ENCODE measurements around the gene SLC4A1AP.

SLC4A1AP gene

GRCh38 chr2:27723372-27724144, 59.9 kb downstream of the SLC4A1AP start:
- H3K9me3 ChIP-seq (ENCODE audit: insufficient read depth, low read depth, low read length): no peaks in the 10 kb centered on the region
- no peak overlapping the region for H3K4me3 ChIP-seq (ENCODE audit: low read length, poor library complexity, severe bottlenecking)
- no peaks in the 10 kb centered on the region for H3K27me3 ChIP-seq (ENCODE audit: insufficient read depth, low read length, poor library complexity, severe bottlenecking)
- H3K36me3 ChIP-seq (ENCODE audit: insufficient read depth, low read length): no peaks in the 10 kb centered on the region
- no peak overlapping the region for H3K9ac ChIP-seq (ENCODE audit: low read depth, low read length, poor library complexity, severe bottlenecking)
- no peak for TF ChIP-seq EZH2phosphoT487 (IDR thresholded peaks at IDR 0.05; ENCODE audit: borderline replicate concordance)
- TF ChIP-seq, protein P1, sequence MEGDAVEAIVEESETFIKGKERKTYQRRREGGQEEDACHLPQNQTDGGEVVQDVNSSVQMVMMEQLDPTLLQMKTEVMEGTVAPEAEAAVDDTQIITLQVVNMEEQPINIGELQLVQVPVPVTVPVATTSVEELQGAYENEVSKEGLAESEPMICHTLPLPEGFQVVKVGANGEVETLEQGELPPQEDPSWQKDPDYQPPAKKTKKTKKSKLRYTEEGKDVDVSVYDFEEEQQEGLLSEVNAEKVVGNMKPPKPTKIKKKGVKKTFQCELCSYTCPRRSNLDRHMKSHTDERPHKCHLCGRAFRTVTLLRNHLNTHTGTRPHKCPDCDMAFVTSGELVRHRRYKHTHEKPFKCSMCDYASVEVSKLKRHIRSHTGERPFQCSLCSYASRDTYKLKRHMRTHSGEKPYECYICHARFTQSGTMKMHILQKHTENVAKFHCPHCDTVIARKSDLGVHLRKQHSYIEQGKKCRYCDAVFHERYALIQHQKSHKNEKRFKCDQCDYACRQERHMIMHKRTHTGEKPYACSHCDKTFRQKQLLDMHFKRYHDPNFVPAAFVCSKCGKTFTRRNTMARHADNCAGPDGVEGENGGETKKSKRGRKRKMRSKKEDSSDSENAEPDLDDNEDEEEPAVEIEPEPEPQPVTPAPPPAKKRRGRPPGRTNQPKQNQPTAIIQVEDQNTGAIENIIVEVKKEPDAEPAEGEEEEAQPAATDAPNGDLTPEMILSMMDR (conservative IDR thresholded peaks at IDR 0.05; ENCODE audit: low read length): peak; percentile 84
- H3K9me2 ChIP-seq (replicated peaks; ENCODE audit: low read depth, low read length): no peaks in the 10 kb centered on the region
- H3F3A ChIP-seq (ENCODE audit: low read depth): no peaks in the 10 kb centered on the region
- no peak overlapping the region for H3K4me2 ChIP-seq (ENCODE audit: low read depth, low read length, poor library complexity, severe bottlenecking)
- H2AFZ ChIP-seq (ENCODE audit: low read length): no peak overlapping the region
- H3K79me2 ChIP-seq (ENCODE audit: insufficient read depth, low read length): no peaks in the 10 kb centered on the region
- no peaks in the 10 kb centered on the region for H4K20me1 ChIP-seq (ENCODE audit: insufficient read depth, low read length, poor library complexity, severe bottlenecking)
- no peaks in the 10 kb centered on the region for H3K4me1 ChIP-seq (ENCODE audit: insufficient read depth, low read length, poor library complexity, severe bottlenecking)

GRCh38 chr2:27724191-27724590, 60.5 kb downstream of the SLC4A1AP start:
- no peaks in the 10 kb centered on the region for H3K36me3 ChIP-seq (ENCODE audit: insufficient read depth, low read length)
- TF ChIP-seq, protein P1 (conservative IDR thresholded peaks at IDR 0.05; ENCODE audit: low read length): no peak
- TF ChIP-seq EZH2phosphoT487 (IDR thresholded peaks at IDR 0.05; ENCODE audit: borderline replicate concordance): no peak
- H3K4me2 ChIP-seq (ENCODE audit: low read depth, low read length, poor library complexity, severe bottlenecking): no peak overlapping the region
- no peaks in the 10 kb centered on the region for H3K9me3 ChIP-seq (ENCODE audit: insufficient read depth, low read depth, low read length)
- no peaks in the 10 kb centered on the region for H3K4me1 ChIP-seq (ENCODE audit: insufficient read depth, low read length, poor library complexity, severe bottlenecking)
- H3K9me2 ChIP-seq (replicated peaks; ENCODE audit: low read depth, low read length): no peaks in the 10 kb centered on the region
- no peaks in the 10 kb centered on the region for H3F3A ChIP-seq (ENCODE audit: low read depth)
- H3K27me3 ChIP-seq (ENCODE audit: insufficient read depth, low read length, poor library complexity, severe bottlenecking): no peaks in the 10 kb centered on the region
- no peak overlapping the region for H3K4me3 ChIP-seq (ENCODE audit: low read length, poor library complexity, severe bottlenecking)
- no peaks in the 10 kb centered on the region for H3K79me2 ChIP-seq (ENCODE audit: insufficient read depth, low read length)
- no peak overlapping the region for H3K9ac ChIP-seq (ENCODE audit: low read depth, low read length, poor library complexity, severe bottlenecking)
- 0 out of 2 replicates have a peak overlapping the region, but pooled peaks have one; percentile 10 for H2AFZ ChIP-seq (ENCODE audit: low read length)
- H4K20me1 ChIP-seq (ENCODE audit: insufficient read depth, low read length, poor library complexity, severe bottlenecking): no peaks in the 10 kb centered on the region

DNA sequence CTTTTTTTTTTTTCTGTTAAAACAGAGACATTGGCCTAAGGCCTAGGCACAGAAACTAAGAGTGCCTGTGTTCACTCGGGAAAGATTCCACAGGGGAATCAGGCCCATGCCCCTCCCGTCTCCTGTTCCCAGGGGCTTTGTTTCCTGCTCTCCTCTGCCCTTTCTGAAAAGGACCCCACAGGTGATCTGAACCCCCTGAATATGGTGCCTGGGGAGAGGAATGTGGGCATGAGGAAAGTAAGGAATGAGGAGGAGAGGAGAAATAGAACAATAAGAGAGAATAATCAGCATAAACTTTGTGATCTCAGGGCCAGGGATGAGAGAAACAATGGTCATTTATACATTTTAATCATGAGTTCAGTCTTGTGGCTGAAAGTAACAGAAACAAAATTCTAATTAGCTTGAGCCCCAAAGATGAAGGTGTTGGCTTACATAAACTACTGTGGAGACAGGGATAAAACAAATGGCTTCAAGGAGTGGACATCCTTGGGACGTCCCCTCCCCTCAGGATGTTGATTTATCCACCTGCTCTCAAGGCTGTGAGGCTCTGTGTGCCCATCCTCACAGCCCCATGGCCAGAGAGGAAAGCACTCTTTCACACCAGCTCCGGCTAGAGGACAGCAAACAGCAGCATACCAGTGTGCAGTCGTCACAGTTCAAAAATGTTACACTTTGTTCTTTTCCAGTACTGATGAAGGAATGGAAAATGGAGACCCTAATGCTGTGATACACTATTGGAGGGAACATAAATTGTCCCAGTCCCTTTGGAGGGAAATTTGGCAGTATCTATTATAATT, 61.4 kb downstream of the SLC4A1AP start:
- peak overlapping the region; percentile 10; the same call in 1 of the 2 replicates for H2AFZ ChIP-seq (ENCODE audit: low read length)
- H3K4me1 ChIP-seq (ENCODE audit: insufficient read depth, low read length, poor library complexity, severe bottlenecking): no peaks in the 10 kb centered on the region
- H3K9me2 ChIP-seq (replicated peaks; ENCODE audit: low read depth, low read length): no peaks in the 10 kb centered on the region
- no peaks in the 10 kb centered on the region for H3K36me3 ChIP-seq (ENCODE audit: insufficient read depth, low read length)
- H3K79me2 ChIP-seq (ENCODE audit: insufficient read depth, low read length): no peaks in the 10 kb centered on the region
- no peaks in the 10 kb centered on the region for H3K27me3 ChIP-seq (ENCODE audit: insufficient read depth, low read length, poor library complexity, severe bottlenecking)
- H3K9me3 ChIP-seq (ENCODE audit: insufficient read depth, low read depth, low read length): no peaks in the 10 kb centered on the region
- H3K4me2 ChIP-seq (ENCODE audit: low read depth, low read length, poor library complexity, severe bottlenecking): no peak overlapping the region
- H3K4me3 ChIP-seq (ENCODE audit: low read length, poor library complexity, severe bottlenecking): no peak overlapping the region
- TF ChIP-seq, protein P1 (conservative IDR thresholded peaks at IDR 0.05; ENCODE audit: low read length): no peak
- no peak for TF ChIP-seq EZH2phosphoT487 (IDR thresholded peaks at IDR 0.05; ENCODE audit: borderline replicate concordance)
- H4K20me1 ChIP-seq (ENCODE audit: insufficient read depth, low read length, poor library complexity, severe bottlenecking): no peaks in the 10 kb centered on the region
- H3F3A ChIP-seq (ENCODE audit: low read depth): no peaks in the 10 kb centered on the region
- no peak overlapping the region for H3K9ac ChIP-seq (ENCODE audit: low read depth, low read length, poor library complexity, severe bottlenecking)
